HEK293 (cell line): ENCODE data around the gene SSH3.

ENCODE experiments used
- CTCF ChIP-seq: fragments of 450-650 bp; formaldehyde crosslinking; IDR thresholded peaks from 2 replicates; pipeline ENCODE4 v1.5.1; 2016; ENCODE audit warnings: missing biosample characterization, missing genetic modification characterization
- GLI4 ChIP-seq: fragments of 450-650 bp; formaldehyde crosslinking; IDR thresholded peaks from 2 replicates; pipeline ENCODE4 v1.5.1; 2016; ENCODE audit warnings: missing biosample characterization, missing genetic modification characterization
- RBAK ChIP-seq: fragments of 450-650 bp; formaldehyde crosslinking; IDR thresholded peaks from 2 replicates; pipeline ENCODE4 v1.5.1; 2016; ENCODE audit warnings: missing biosample characterization, missing genetic modification characterization
- SP3 ChIP-seq: fragments of 450-650 bp; formaldehyde crosslinking; IDR thresholded peaks from 2 replicates; pipeline ENCODE4 v1.5.1; 2016; ENCODE audit warnings: missing biosample characterization, missing genetic modification characterization
- ZBTB8A ChIP-seq: fragments of 450-650 bp; formaldehyde crosslinking; IDR thresholded peaks from 2 replicates; pipeline ENCODE4 v1.5.1; 2016; ENCODE audit warnings: missing biosample characterization, missing genetic modification characterization
- ZNF24 ChIP-seq: fragments of 450-650 bp; formaldehyde crosslinking; IDR thresholded peaks from 2 replicates; pipeline ENCODE4 v1.5.1; 2016; ENCODE audit warnings: missing biosample characterization, missing genetic modification characterization
- ZNF366 ChIP-seq: fragments of 450-650 bp; formaldehyde crosslinking; conservative IDR thresholded peaks from 2 replicates; pipeline ENCODE4 v1.5.1; 2016; ENCODE audit warnings: missing biosample characterization, missing genetic modification characterization
- ZNF423 ChIP-seq: fragments of 450-650 bp; formaldehyde crosslinking; IDR thresholded peaks from 2 replicates; pipeline ENCODE4 v1.5.1; 2016; ENCODE audit warnings: missing biosample characterization, missing genetic modification characterization
- TF ChIP-seq, protein P1 (sequence below): fragments of 450-650 bp; formaldehyde crosslinking; IDR thresholded peaks from 2 replicates; pipeline ENCODE4 v1.5.1; 2016; ENCODE audit warnings: missing biosample characterization, missing genetic modification characterization
- TF ChIP-seq, protein P2 (sequence below): fragments of 450-650 bp; formaldehyde crosslinking; IDR thresholded peaks from 2 replicates; pipeline ENCODE4 v1.5.1; 2016; ENCODE audit warnings: missing biosample characterization, missing genetic modification characterization
- TF ChIP-seq, protein P3 (sequence below): fragments of 450-650 bp; formaldehyde crosslinking; IDR thresholded peaks from 2 replicates; pipeline ENCODE4 v1.5.1; 2017; ENCODE audit warnings: missing biosample characterization, missing genetic modification characterization

DNA sequence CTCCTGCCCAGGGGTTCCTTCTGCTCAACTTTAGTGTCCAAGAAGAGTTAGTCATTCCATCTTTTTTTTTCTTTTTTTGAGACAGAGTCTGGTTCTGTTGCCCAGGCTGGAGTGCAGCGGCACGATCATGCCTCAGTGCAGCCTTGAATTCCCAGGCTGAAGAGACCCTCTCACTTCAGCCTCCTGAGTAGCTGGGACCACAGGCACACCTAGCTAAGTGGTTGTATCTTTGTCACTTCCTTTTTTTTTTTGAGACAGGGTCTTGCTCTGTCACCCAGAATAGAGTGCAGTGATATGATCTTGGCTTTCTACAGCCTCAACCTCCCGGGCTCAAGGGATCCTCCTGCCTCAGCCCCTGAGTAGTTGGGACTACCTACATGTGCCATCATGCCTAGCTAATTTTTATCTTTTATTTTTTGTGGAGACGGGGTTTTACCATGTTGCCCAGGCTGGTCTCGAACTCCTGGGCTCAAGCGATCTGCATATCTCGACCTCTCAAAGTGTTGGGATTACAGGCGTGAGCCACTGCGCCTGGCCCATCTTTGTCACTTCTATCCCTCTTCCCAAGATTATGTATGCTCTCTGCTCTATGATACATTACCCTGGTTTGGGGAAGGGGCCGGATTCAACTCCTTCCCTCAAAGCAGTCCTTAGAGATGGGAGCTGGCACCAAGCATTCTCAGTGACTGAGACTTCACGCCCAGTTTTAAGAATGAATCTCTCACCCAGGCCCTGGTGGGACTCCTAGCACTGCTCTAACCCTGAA lies 10.0 kb downstream of the SSH3 start:
- TF ChIP-seq, protein P1, sequence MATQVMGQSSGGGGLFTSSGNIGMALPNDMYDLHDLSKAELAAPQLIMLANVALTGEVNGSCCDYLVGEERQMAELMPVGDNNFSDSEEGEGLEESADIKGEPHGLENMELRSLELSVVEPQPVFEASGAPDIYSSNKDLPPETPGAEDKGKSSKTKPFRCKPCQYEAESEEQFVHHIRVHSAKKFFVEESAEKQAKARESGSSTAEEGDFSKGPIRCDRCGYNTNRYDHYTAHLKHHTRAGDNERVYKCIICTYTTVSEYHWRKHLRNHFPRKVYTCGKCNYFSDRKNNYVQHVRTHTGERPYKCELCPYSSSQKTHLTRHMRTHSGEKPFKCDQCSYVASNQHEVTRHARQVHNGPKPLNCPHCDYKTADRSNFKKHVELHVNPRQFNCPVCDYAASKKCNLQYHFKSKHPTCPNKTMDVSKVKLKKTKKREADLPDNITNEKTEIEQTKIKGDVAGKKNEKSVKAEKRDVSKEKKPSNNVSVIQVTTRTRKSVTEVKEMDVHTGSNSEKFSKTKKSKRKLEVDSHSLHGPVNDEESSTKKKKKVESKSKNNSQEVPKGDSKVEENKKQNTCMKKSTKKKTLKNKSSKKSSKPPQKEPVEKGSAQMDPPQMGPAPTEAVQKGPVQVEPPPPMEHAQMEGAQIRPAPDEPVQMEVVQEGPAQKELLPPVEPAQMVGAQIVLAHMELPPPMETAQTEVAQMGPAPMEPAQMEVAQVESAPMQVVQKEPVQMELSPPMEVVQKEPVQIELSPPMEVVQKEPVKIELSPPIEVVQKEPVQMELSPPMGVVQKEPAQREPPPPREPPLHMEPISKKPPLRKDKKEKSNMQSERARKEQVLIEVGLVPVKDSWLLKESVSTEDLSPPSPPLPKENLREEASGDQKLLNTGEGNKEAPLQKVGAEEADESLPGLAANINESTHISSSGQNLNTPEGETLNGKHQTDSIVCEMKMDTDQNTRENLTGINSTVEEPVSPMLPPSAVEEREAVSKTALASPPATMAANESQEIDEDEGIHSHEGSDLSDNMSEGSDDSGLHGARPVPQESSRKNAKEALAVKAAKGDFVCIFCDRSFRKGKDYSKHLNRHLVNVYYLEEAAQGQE, result no peak
- TF ChIP-seq ZNF366 (tag by site-specific recombination) (no peak), RBAK (tag by site-specific recombination) (no peak), ZNF423 (tag by site-specific recombination) (no peak), SP3 (no peak), ZNF24 (tag by site-specific recombination) (no peak), GLI4 (tag by site-specific recombination) (no peak), CTCF (tag by site-specific recombination) (no peak), ZBTB8A (tag by site-specific recombination) (no peak)
- TF ChIP-seq, protein P2, sequence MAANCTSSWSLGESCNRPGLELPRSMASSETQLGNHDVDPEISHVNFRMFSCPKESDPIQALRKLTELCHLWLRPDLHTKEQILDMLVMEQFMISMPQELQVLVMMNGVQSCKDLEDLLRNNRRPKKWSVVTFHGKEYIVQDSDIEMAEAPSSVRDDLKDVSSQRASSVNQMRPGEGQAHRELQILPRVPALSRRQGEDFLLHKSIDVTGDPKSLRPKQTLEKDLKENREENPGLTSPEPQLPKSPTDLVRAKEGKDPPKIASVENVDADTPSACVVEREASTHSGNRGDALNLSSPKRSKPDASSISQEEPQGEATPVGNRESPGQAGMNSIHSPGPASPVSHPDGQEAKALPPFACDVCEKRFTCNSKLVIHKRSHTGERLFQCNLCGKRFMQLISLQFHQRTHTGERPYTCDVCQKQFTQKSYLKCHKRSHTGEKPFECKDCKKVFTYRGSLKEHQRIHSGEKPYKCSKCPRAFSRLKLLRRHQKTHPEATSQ (tag by site-specific recombination), result no peak
- TF ChIP-seq, protein P3, sequence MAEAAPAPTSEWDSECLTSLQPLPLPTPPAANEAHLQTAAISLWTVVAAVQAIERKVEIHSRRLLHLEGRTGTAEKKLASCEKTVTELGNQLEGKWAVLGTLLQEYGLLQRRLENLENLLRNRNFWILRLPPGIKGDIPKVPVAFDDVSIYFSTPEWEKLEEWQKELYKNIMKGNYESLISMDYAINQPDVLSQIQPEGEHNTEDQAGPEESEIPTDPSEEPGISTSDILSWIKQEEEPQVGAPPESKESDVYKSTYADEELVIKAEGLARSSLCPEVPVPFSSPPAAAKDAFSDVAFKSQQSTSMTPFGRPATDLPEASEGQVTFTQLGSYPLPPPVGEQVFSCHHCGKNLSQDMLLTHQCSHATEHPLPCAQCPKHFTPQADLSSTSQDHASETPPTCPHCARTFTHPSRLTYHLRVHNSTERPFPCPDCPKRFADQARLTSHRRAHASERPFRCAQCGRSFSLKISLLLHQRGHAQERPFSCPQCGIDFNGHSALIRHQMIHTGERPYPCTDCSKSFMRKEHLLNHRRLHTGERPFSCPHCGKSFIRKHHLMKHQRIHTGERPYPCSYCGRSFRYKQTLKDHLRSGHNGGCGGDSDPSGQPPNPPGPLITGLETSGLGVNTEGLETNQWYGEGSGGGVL (tag by site-specific recombination), result no peak
